IPS DF 4.7 (cell line): ENCODE data around the gene IGF2BP3.

ENCODE experiments used
- DNase-seq: peaks from one replicate; pipeline ENCODE4 v3.0.0-alpha.2; 2013; ENCODE audit warnings: low spot score; ENCODE audit errors: extremely low read depth

IGF2BP3 gene

GRCh38 chr7:23378996-23379395 is 91.3 kb downstream of the IGF2BP3 start:
- no peak for DNase-seq

GRCh38 chr7:23377134-23377533 is 93.2 kb downstream of the IGF2BP3 start:
- DNase-seq: no peak

GRCh38 chr7:23373151-23374004 is 96.9 kb downstream of the IGF2BP3 start:
- no peak for DNase-seq

GRCh38 chr7:23372611-23373010 is 97.7 kb downstream of the IGF2BP3 start:
- no peak for DNase-seq

GRCh38 chr7:23371654-23372053 is 98.6 kb downstream of the IGF2BP3 start:
- DNase-seq: no peak

- DNase-seq: no peak
Observed at GRCh38 chr7:23369695-23370404, 100.4 kb downstream of the IGF2BP3 start.

- no peak for DNase-seq
Observed at GRCh38 chr7:23369100-23369499, 101.2 kb downstream of the IGF2BP3 start.

- DNase-seq: no peak
Observed at GRCh38 chr7:23358152-23358674, 112.1 kb downstream of the IGF2BP3 start.

GRCh38 chr7:23357190-23358093 is 112.8 kb downstream of the IGF2BP3 start:
- no peak for DNase-seq

GRCh38 chr7:23356726-23357125 is 113.6 kb downstream of the IGF2BP3 start:
- no peak for DNase-seq

GRCh38 chr7:23356168-23356567 is 114.1 kb downstream of the IGF2BP3 start:
- DNase-seq: no peak

- DNase-seq: no peak
Observed at GRCh38 chr7:23353172-23353571, 117.1 kb downstream of the IGF2BP3 start.

- no peak for DNase-seq
Observed at GRCh38 chr7:23350466-23350865, 119.8 kb downstream of the IGF2BP3 start.

- DNase-seq: no peak
Observed at GRCh38 chr7:23349484-23350157, 120.7 kb downstream of the IGF2BP3 start.

GRCh38 chr7:23347682-23348180 is 122.6 kb downstream of the IGF2BP3 start:
- no peak for DNase-seq

- no peak for DNase-seq
Observed at GRCh38 chr7:23347033-23347681, 123.1 kb downstream of the IGF2BP3 start.

- DNase-seq: no peak
Observed at GRCh38 chr7:23346316-23346715, 124.0 kb downstream of the IGF2BP3 start.

- DNase-seq: no peak
Observed at GRCh38 chr7:23345601-23346000, 124.7 kb downstream of the IGF2BP3 start.

GRCh38 chr7:23343806-23344475 is 126.3 kb downstream of the IGF2BP3 start:
- no peak for DNase-seq

GRCh38 chr7:23343102-23343501 is 127.2 kb downstream of the IGF2BP3 start:
- no peak for DNase-seq
